Dendritic cell treated with granulocyte-macrophage colony-stimulating factor and Interleukin-4, amounts not matched to agents 40 ng/mL and 50 ng/mL, for 4 days (primary cell): ENCODE measurements around the gene UNC5B.

Experiments used
- H3K27ac Mint-ChIP-seq: one replicate; pipeline ENCODE4 v1.8.0; 2022; ENCODE audit warnings: mild to moderate bottlenecking, mixed read lengths
- H3K27me3 Mint-ChIP-seq: one replicate; pipeline ENCODE4 v1.8.0; 2022; ENCODE audit warnings: mild to moderate bottlenecking, mixed read lengths
- H3K36me3 Mint-ChIP-seq: one replicate; pipeline ENCODE4 v1.8.0; 2022; ENCODE audit warnings: low read depth, mixed read lengths
- H3K4me1 Mint-ChIP-seq: one replicate; pipeline ENCODE4 v1.8.0; 2022; ENCODE audit warnings: low read depth, mixed read lengths
- H3K4me3 Mint-ChIP-seq: one replicate; pipeline ENCODE4 v1.8.0; 2022; ENCODE audit warnings: mild to moderate bottlenecking, moderate library complexity, mixed read lengths
- H3K9me3 Mint-ChIP-seq: one replicate; pipeline ENCODE4 v1.8.0; 2022; ENCODE audit warnings: mixed read lengths
- intact Hi-C: fragments of 100-400 bp; cut with micrococcal nuclease; formaldehyde crosslinking; loops from one replicate; pipeline ENCODE4 v1.15.0; 2022

UNC5B gene

DNA sequence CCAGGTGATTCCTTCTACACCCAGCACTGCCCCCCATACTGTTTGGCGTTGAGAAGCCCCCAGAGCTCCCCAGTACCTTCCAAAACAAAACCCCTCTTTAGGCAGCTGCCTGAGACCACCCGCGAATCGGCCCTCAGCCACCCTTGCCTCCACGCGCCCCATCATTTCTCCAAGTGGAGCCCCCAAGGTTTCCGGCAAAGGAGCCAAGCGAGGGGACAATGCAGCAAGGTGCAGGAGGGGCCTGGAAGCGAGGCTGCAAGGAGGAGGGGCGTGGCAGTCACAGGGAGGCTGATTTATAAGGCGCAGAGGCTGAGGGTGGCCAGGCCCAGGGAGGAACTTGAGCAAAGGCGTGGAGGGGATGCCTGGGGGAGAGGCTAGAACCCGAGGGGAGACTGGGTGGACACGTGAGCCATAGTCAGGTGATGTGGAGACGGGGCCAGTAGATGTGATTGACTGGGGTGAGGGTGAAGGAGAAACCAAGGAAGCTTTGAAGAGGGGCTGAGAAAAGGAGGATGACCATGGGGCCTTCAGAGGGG, 122.9 kb downstream of the UNC5B start:
- Mint-ChIP-seq H3K9me3 (no peaks in the 10 kb centered on the region), H3K36me3 (peaks cover 87% of the 10 kb centered on the region), H3K27me3 (no peaks in the 10 kb centered on the region), H3K27ac (peak overlapping the region; percentile 20), H3K4me1 (peaks cover 59% of the 10 kb centered on the region), H3K4me3 (no peak overlapping the region)
- intact Hi-C loops = no loop called here

DNA sequence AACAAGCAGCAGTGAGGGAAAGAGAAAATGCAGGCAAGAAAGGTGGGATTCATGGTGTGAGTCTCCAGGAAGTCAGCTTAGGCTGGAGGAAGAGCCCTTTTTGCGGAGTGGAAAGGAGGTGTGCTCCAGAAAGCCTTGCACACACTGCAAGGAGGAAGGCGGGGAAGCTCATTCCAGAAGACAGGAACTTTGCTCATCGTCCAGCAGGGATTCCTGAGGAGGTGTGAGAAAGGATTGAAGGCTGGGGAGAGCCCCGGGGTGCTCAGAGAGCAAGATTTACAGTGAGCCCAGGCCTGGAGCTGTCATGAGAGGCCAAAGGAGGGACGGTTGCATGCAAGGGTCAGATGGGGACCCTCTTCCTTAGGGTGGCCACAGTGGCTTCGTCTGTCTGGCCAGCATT, 124.3 kb downstream of the UNC5B start:
- Mint-ChIP-seq H3K9me3 (no peaks in the 10 kb centered on the region), H3K4me3 (no peak overlapping the region), H3K4me1 (peaks cover 66% of the 10 kb centered on the region), H3K27me3 (no peaks in the 10 kb centered on the region), H3K27ac (peak overlapping the region; percentile 20), H3K36me3 (peaks cover 84% of the 10 kb centered on the region)
- intact Hi-C loops = no loop called here

DNA sequence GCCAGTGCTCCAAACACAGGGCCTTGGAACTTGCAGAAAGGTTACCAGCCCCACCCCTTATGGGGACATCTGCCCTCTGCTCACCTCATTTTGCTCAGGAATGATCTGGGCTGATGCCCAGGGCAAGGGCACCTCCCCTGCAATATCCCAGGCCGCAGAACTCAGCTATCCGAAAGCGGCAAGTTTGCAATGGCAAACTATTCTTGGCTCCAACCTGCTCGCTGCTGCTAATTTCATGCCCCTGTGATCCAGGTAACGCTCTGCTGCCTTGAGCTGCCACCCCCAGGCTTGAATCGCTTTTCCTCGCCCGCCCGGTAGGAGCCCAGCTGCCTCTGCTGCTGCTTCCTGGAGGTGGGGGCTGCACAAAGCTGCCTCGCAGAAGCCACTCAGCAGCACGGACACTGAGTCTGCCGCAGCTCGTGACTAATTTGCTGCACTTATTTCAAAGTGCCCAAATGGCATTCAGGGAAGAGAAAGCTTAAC, 124.9 kb downstream of the UNC5B start:
- H3K4me1 Mint-ChIP-seq = peaks cover 72% of the 10 kb centered on the region
- peaks cover 90% of the 10 kb centered on the region for H3K36me3 Mint-ChIP-seq
- H3K27me3 Mint-ChIP-seq = no peaks in the 10 kb centered on the region
- no peaks in the 10 kb centered on the region for H3K9me3 Mint-ChIP-seq
- H3K4me3 Mint-ChIP-seq = no peak overlapping the region
- intact Hi-C loops = no loop called here
- no peak overlapping the region for H3K27ac Mint-ChIP-seq

DNA sequence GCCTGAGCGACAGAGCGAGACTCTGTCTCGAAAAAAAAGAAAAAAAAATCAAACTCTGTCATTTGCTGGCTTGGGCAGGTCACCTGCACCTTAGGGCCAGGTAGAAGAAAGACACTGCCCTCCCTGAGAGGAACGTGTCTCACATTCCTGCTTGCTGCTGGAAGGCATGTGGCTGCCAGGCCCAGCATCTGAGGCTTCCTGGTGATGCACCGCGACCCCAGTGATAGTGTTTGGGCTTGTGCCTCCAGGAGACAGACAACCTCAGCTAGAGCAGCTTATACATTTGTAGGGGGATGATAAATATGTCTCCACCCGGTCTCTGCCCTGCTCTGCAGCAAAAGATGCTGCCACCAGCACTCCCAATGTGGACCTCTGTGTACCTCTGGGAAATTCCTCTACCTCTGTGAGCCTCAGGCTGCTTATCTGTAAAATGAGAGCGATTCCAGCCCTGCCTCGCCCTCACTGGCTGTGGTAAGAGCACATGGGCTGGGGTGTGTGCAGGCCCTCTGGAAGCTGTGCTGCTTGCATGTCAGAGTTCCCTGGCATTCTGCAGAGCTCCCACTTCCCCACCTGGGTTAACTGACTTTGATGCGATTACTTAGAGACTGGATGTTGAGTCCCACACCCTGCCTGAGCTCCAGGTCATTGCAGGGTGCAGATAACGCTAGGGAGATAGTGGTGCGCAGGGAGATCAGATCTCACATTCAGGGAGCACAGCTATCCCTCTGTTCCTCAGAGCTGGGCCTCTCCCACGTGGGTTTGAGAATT, 126.5 kb downstream of the UNC5B start:
- intact Hi-C loops = no loop called here
- H3K27ac Mint-ChIP-seq = peak overlapping the region; percentile 20
- H3K4me1 Mint-ChIP-seq = peaks cover 73% of the 10 kb centered on the region
- H3K27me3 Mint-ChIP-seq = no peaks in the 10 kb centered on the region
- no peaks in the 10 kb centered on the region for H3K9me3 Mint-ChIP-seq
- H3K4me3 Mint-ChIP-seq = no peak overlapping the region
- peaks cover 80% of the 10 kb centered on the region for H3K36me3 Mint-ChIP-seq

DNA sequence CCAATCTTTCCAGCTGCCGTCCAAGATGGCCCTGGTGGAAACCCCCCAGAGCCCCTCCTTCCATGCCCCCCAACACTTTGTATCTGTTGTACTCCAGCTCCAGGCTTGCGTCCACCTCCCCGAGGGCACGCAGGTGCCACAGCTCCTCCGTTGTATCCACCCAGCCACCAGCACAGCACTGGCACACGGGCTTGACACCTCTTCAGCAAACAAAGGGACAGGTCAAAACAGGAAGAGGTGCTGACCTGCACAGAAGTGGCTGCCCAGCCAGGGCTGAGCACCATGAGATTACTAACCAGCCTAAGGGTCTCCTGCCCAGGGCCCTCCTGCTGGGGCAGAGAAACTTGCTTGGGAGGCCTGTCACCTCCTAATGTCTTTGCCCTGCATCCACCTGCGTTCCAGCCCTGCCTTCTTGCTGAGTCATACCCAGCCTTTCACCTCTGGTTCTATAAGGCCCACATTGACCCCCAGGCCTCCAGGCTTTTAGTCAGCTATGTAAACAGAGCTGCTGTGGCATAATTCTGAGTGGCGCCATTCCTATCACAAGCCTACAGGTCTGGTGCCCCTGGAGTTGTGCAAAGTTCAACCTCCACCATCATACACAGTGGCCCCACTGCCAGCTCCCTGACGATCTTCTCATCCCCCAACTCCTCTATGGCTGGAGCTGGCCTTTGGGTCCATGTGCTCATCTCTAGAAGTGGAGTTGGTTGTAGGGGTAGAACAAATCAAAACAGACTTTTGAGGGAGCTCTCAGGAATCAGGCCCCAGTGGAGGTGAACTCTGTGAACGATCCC, 127.6 kb downstream of the UNC5B start:
- intact Hi-C loops = no loop called here
- Mint-ChIP-seq H3K4me1 (peaks cover 73% of the 10 kb centered on the region), H3K27me3 (no peaks in the 10 kb centered on the region), H3K36me3 (peaks cover 72% of the 10 kb centered on the region), H3K9me3 (no peaks in the 10 kb centered on the region), H3K27ac (peak overlapping the region; percentile 19), H3K4me3 (no peak overlapping the region)

DNA sequence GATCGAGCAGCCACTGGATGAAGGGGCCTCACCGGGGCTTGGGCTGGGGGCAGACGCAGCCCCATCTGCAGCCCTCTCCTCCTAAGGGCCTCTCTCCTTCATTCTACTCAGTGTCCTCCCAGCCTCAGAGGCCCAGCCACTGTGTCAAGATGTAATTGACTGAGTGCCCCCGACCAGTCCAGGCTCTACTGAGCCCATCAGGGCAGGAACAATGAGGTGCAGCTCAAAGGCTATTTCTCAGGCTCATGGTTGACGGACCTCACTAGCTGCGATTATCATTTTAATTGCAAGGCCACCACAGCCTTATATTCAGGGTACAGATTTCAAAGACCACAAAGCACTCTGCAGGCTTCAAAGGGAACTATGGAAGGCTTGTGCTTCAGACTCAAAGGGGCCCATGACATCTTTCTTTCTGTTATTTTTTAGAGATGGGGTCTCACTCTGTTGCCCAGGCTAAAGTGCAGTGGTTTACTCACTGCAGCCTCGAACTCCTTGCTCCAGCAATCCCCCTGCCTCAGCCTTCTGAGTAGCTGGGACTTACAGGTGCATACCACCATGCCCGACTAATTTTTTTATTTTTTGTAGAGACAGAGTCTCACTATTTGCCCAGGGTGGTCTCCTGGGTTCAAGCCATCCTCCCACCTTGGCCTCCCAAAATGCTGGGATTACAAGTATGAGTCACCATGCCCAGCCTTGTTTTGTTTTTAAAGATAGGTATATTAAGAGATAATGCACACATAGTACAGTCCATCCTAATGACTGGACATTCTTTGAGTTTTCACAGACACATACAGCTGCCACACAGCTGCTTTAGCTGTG, 130.4 kb downstream of the UNC5B start:
- Mint-ChIP-seq H3K4me1 (peaks cover 71% of the 10 kb centered on the region), H3K27ac (peak overlapping the region; percentile 69), H3K27me3 (no peaks in the 10 kb centered on the region), H3K36me3 (peaks cover 72% of the 10 kb centered on the region), H3K9me3 (no peaks in the 10 kb centered on the region), H3K4me3 (no peak overlapping the region)
- intact Hi-C loops = no loop called here

DNA sequence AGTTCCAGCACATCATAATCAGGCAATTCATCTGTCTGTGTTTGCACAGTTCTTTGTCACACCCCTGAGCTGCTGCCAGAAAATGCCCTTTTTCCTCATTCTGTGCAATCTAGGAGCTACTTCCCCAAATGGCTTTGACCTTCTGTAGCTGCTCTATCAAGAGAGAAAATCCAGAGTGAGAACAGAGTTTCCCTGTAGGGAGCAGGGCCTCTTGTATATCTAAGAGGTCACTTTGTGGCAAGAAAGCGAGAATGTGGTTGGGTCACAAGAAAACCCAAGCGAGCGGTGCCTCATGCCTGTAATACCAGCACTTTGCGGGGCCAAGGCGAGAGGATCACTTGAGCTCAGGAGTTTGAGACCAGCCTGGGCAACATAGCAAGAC, 131.0 kb downstream of the UNC5B start:
- Mint-ChIP-seq H3K4me3 (no peak overlapping the region), H3K27ac (peak overlapping the region; percentile 69), H3K36me3 (peaks cover 72% of the 10 kb centered on the region), H3K27me3 (no peaks in the 10 kb centered on the region), H3K9me3 (no peaks in the 10 kb centered on the region), H3K4me1 (peaks cover 77% of the 10 kb centered on the region)
- intact Hi-C loops = no loop called here

DNA sequence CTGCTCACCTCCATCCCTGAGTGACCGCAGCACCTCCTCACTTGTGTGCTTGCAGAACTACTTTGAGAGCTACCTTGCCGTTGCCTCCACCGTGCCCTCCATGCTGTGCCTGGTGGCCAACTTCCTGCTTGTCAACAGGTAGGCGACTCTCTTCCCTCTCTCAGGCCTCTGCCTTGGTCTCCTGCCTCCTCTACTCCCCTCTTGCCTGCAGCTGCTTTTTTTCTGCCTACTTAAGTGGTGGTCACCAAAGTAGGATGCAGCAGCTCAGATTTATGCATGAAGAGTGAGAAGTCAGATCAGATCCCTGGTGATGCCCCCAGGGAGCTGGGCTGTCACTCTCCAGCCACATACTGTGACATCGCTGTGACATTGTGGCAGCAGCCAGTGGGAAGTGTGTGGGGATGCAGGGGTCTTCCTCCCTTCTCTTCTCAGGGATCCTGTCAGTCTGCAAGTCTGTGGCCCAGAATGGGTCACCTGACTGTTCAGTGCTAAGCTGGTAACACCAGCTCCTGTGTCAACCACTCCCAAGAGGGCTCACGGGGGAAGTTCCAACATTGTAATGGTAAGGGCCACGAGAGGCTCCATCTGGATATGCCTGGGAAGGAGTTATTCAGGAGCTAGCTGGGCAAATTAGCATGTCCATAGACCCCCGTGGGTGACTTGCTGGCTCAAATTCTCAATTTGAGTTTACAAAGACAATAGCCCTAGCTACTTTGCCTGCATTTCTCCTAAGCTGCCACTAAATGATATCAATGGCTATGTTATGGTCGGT, 132.0 kb downstream of the UNC5B start:
- Mint-ChIP-seq H3K4me1 (peaks cover 80% of the 10 kb centered on the region), H3K9me3 (no peaks in the 10 kb centered on the region), H3K4me3 (no peak overlapping the region), H3K27ac (peak overlapping the region; percentile 69), H3K27me3 (no peaks in the 10 kb centered on the region), H3K36me3 (peaks cover 72% of the 10 kb centered on the region)
- intact Hi-C loops = no loop called here

DNA sequence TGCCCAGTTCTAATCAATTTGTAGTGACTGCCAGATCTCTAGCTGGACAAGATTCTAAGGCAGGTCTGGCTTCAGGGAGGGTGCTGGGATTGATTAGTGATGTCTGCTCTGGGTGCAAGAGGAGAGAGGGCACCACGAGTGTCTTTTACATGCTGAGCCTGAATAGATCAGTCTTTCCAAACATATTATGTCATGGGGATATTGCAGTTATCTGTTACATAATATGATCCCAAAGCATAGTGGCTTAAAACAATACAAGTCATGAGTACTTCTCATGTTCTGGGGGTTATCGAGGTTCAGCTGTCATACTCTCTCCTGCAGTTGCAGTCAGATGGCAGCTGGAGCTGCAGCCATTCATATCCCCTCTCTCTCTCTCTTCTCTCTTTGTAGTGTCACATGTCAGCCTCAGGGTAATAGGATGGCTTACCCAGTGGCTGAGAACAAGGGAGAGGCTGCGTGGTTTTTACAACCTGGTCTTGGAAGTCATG, 132.7 kb downstream of the UNC5B start:
- Mint-ChIP-seq H3K9me3 (no peaks in the 10 kb centered on the region), H3K4me3 (no peak overlapping the region), H3K36me3 (peaks cover 72% of the 10 kb centered on the region), H3K4me1 (peaks cover 86% of the 10 kb centered on the region), H3K27ac (peak overlapping the region; percentile 69), H3K27me3 (no peaks in the 10 kb centered on the region)
- intact Hi-C loops = no loop called here

DNA sequence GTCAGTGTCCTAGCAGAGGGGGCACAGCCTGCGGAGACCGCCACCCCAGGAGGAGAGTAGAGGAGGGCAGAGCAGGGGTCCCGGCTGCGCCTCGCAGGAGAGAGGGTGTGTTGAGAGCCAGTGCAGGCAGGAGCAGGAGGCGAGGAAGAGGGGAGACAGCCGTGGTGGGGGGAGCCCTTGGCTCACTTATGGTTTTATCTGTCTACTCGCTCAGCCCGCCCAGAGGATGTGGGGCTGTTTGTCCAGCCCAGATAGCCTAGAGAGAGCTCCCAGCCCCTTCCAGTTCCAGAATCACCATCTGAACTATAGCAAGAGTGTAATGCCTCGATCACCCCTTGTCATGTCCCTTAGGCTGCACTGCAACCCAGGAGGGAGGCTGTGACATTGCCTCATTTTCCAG, 133.3 kb downstream of the UNC5B start:
- Mint-ChIP-seq H3K27ac (peak overlapping the region; percentile 69), H3K4me1 (peaks cover 85% of the 10 kb centered on the region), H3K27me3 (no peaks in the 10 kb centered on the region), H3K36me3 (peaks cover 69% of the 10 kb centered on the region), H3K9me3 (no peaks in the 10 kb centered on the region), H3K4me3 (no peak overlapping the region)
- intact Hi-C loops = no loop called here

DNA sequence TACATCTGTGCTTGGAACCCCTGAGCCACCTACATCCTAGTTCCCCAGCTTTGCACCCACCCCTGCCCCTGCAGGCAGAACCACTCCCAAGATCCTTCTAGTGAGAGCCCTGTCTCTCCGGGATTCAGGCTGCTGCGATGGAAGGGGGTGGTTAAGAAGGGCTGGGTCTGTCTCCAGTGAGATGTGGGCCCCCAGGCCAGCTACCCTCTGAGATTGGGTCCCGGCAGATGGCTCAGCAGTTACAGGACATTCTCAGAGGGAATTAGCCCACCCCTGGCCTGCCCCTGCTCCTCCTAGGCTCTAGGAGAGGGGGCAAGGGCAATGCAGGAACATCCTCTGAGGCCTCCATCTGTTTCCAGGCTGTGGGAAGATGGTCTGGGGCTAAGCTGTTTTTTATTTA, 134.4 kb downstream of the UNC5B start:
- intact Hi-C loops = no loop called here
- no peak overlapping the region for H3K4me3 Mint-ChIP-seq
- peaks cover 72% of the 10 kb centered on the region for H3K36me3 Mint-ChIP-seq
- no peaks in the 10 kb centered on the region for H3K27me3 Mint-ChIP-seq
- H3K4me1 Mint-ChIP-seq = peaks cover 83% of the 10 kb centered on the region
- H3K9me3 Mint-ChIP-seq = no peaks in the 10 kb centered on the region
- no peak overlapping the region for H3K27ac Mint-ChIP-seq

DNA sequence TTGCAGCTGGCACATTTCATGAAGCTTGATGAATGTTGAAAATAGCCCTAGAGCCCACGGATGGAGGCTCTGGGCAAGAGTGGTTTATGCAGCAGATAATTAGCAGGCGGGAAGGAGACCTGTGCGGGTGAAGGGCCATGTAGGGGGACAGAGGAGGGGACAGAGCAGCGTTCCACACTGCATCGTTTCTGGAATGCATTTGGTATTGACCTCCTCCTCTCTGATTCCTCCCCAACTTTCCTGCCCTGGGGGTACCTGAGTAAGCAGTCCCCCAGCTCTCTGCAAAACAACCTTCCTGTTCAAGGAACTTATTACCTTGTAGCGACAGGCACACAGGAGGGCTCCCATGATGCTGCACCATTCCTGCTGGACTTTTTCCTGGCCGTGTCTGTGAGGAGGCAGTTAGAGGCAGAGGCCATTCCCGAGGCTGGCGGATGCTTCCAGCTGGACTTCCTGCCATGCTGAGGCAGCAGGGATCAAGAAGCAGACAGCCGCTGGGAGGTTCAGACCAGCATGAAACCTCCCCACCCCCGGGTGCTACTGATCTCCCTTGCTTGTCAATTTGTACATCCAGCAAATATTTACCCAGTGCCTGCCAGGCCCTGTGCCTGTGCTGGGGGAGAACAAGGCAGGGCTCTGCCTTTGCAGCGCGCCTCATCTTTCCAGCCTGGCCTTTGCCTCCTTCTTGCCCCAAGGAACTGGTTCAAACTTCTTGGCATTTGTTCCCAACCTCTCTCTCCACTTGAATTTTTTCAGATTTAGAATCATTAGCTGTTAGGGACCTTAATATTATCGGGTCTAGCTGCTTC, 135.4 kb downstream of the UNC5B start:
- Mint-ChIP-seq H3K27me3 (no peaks in the 10 kb centered on the region), H3K36me3 (peaks cover 78% of the 10 kb centered on the region), H3K27ac (peak overlapping the region; percentile 50), H3K4me3 (no peak overlapping the region), H3K9me3 (no peaks in the 10 kb centered on the region), H3K4me1 (peaks cover 83% of the 10 kb centered on the region)
- intact Hi-C loops = no loop called here
